CD4-positive, alpha-beta T cell treated with Interleukin-2 at 100 ng/mL for 4 hours (primary cell): ENCODE data around the gene NR2C1.
"Not testable (repeated sequence)": the region's sequence is repeated elsewhere in the genome, so short reads cannot be mapped to it uniquely, and the experiment has no call there.

Experiments used
- DNase-seq: peaks from one replicate; pipeline ENCODE4 v3.0.0-alpha.2; 2020; ENCODE audit warnings: low spot score

The NR2C1 gene

DNA sequence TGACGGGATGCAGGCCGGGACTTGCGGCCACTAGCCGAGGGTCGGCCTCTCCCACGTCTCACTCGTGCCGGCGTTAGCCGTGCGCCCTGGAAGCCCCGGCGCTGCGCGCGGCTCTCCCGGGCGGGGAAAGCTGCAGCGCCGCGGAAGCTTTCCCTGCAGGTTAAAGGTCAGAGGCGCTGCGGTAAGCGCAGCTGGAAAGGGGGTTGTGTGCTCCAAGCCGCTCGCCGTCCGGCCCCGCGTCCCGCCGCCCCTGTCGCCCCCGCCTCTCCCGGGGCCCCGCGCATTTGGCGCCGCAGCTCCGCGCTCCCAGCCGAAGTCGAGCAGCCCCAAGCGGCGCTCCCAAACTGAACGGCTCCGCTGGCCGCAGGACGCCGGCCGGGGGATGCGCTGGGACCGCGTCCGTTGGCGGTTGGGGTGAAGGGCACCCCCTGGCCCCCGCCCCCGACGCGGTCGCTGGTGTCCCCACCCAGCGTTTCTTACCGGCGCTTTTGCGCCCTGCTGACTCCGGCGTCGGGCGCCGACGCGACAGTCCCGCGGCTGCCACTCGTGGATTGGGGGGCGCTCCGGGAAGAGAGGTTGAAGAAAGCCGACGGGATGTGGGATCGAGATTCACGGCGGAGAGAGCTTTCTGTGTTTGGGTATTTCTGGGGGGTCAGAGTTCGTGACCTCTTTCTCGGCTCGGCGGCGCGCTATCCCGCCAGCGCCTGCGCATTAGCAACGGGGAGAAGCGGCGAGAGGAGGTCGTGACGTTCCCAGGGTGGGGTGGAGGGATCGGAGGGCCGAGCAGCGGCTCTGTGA is at the start of gene NR2C1:
TSS of gene NR2C1 (minus strand) at position 719 of the 798 bp plus-strand sequence. CDS start 6,234 bp downstream, outside the sequence.
- DNase-seq = peak; percentile 95

- no peak for DNase-seq
These were observed 45.4 kb upstream of the NR2C1 start for GRCh38 chr12:95118788-95119179.

- no peak for DNase-seq
These were observed 44.8 kb upstream of the NR2C1 start for GRCh38 chr12:95118138-95118787.

GRCh38 chr12:95117178-95117599 is 43.8 kb upstream of the NR2C1 start:
- DNase-seq = peak; percentile 76

DNA sequence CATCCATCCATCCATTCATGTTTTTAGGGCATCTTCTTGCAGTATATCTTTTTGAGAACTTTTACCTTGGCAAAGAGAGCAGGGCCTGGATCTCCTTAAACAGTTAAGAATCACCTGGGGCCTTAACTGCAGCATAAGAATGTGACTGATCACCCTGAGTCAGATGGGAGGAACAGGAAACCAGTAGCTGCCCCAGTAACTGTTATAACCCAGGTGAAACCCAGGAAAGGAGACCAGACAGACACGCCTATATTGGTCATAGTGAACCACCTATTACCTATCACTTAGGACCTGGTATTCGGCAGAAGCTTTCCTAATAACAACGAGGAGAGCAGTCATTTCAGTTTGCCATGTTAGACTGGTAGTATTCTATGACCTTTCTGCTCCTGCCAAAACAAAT is 43.4 kb upstream of the NR2C1 start:
- peak; percentile 5 for DNase-seq

DNA sequence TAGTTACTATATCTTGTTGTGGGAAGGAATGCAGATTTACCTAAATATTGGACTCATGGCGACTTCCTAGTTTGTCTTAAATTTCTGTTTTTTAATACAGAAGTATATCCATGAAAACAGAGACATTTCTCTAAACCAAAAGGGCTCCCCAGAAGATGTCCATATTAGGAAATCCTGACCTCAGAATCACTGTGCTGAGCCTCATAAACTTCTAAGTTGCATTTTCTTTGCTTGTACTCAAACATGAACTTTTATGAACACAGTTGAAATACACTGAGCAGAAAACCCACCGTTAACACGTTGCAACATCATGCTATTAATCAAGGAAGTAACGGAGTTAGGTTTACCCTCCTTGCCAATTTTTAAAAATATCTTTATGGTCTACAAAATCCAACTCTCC is 42.9 kb upstream of the NR2C1 start:
- DNase-seq = no peak

DNA sequence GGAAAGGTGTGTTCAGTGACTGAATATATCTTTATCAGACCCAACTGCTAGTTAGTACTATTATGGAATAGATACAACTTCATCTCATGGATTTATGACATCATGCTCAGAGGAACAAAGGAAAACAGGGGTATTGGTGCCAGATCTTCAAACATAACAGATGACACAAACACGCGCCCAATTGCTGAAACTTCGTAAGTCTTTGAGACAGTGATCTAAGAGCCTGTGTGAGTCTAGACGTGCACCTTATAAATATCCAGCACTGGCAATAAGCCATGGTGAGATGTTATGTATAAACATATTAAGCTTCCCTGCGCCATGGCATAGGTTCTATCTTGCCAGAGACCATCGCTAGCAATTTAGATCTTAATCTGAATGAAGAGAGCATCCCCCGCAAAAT is 42.2 kb upstream of the NR2C1 start:
- DNase-seq = no peak

DNA sequence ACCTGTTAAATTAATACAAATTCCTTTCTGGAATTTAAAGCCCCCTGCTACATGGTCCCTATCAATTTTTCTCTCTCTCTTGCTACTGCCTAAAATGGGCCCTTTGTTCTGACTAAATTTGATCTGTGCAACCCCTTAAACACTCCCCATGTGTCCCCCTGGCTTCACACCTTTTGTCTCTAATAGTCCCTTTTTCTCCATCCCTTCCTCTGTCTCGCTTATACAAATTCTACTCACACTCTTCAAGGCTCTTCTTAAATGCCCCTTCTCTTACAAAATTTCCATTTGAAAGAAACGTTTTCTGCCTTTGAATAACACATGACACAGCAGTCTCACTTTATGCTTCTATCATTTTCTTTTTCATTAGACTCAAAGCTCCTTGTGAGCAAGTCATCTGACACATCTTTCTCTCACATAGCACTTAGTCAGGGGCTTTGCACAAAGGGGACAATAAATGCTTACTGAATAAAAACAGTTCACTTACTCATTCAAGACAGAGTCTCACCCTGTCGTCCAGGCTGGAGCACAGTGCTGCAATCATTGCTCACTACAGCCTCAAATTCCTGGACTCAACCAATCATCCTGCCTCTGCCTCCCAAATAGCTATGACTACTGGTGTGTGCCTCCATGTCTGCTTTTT is 41.5 kb upstream of the NR2C1 start:
- no peak for DNase-seq

DNA sequence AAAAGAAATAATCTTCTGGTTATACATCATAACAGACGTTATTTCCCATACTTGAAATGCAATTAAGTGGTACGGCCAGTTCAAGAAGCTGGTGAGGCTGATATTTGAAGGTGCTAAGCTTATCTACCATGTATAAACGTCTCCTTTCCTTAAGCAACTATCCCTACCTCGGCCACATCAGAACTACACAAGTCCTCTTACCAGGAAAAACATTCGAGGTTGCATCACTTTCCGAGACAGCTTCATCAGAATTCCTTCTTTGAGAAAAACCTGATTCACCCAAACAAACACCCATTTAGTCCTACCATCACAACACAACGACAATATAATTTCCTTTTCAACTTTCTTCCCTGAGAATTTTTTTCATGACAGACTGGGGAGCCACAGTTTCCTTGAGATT is 33.9 kb upstream of the NR2C1 start:
- no peak for DNase-seq

DNA sequence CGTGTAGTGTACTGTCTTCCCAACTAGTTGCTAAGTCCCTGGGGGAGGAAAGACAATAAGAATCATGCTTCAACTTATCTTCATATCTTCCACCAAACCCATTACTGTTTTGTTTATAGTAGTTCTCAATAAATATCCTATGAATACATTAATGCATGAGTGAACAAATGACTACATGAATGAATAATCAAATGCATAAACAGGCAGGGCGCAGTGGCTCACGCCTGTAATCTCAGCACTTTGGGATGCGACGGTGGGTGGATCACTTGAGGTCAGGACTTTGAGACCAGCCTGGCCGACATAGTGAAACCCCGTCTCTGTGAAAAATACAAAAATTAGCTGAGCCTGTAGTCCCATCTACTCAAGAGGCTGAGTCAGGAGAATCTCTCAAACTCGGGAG is 32.1 kb upstream of the NR2C1 start:
- no peak for DNase-seq

DNA sequence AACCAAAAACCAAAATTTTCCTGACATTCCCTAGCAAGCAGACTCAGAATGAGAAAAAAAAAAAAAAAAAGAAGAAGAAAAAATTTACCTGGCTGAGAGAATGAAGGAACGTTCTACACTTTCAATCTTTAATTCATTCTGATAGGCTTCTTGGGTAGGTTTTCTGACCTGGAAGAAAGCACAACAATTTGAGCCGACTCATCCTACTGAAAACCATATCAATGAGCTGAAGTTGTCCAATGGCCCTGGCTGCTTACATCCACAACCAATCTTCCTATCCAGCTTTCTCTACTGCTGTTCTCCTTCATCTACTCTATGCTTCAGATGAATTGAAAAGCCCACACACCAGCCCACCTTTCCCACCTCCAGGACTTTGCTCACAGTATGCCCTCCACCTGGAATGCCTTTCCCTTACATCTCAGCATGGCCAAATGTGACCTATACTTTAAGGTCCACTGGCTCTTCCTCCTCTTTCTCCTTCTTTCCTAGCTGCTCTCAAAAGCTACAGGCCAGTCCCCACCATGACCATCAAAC is 31.6 kb upstream of the NR2C1 start:
- no peak for DNase-seq

GRCh38 chr12:95102916-95103671 is 29.7 kb upstream of the NR2C1 start:
- peak; percentile 46 for DNase-seq

DNA sequence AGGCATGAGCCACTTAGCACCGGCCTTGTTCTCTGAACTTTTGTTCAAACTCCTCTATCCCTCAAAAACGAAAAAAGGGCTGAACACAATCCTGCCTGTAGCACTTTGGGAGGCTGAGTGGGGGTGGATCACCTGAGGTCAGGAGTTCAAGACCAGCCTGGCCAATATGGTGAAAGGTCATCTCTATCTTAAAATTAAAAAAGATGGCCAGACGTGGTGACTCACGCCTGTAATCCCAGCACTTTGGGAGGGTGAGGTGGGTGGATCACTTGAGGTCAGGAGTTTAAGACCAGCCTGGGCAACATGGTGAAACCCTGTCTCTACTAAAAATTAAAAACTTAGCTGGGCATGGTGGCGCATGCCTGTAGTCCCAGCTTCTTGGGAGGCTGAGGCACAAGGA is 28.5 kb upstream of the NR2C1 start:
- DNase-seq = not testable (repeated sequence)

- no peak for DNase-seq
These were observed 27.1 kb upstream of the NR2C1 start for GRCh38 chr12:95100264-95101190.

DNA sequence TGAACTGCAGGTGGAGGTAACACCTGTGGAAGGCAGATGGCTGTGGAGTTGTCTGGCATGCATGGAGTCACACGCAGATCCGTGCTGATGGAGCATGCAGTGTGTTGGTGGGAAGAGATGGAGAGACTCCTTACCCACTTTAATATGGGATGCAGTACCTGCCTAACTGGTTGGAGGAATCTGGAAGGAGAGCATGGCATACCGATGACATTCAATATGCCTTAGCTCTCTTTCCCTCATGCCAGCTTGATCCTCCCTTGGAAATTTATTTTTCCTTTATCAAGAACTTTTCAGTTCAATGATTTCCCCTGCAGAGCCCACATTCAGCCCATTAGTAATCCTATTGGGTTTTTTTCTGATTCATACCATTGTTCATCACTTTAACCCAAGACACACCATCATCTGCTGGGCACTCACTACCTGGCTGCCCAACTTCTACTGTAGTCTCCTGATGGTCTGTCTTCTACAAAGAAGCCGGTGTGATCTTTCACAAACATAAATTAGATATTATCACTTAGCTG is 25.9 kb upstream of the NR2C1 start:
- DNase-seq = no peak

DNA sequence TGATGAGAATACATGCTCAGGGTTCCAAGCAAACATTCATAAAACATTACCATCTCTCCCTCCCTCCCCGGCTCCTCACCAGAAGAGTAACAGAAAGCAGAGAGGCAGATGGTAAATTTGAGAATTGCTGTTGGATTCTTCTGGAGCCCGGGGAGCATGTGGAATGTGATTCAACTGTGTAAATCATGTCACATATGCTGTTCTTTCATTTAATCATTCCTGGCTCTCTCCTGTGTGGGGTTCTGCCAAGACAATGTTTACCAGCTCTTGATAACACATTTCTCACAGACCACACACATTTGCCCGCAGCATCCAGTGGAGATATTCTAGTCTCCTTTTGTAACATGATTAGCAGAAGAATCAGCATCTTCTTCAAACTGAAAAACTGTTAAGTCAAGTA is 23.4 kb upstream of the NR2C1 start:
- no peak for DNase-seq

GRCh38 chr12:95096378-95096777 is 23.0 kb upstream of the NR2C1 start:
- no peak for DNase-seq

DNA sequence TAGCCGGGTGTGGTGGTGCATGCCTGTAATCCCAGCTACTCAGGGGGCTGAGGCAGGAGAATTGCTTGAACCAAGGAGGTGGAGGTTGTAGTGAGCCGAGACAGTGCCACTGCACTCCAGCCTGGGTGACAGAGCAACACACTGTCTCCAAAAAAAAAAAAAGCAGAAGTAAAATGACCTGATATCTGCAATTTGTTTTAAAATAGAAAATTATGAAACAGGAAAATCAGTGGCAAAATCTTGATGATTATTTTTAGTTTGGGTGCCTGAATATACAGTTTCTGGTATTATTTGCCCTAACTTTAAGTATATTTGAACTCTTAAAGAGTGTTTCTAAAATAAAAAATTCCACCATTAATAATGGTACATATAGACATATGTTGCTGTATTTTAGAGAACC is 22.4 kb upstream of the NR2C1 start:
- DNase-seq = not testable (repeated sequence)

- no peak for DNase-seq
These were observed 16.0 kb upstream of the NR2C1 start for GRCh38 chr12:95089462-95089861.

DNA sequence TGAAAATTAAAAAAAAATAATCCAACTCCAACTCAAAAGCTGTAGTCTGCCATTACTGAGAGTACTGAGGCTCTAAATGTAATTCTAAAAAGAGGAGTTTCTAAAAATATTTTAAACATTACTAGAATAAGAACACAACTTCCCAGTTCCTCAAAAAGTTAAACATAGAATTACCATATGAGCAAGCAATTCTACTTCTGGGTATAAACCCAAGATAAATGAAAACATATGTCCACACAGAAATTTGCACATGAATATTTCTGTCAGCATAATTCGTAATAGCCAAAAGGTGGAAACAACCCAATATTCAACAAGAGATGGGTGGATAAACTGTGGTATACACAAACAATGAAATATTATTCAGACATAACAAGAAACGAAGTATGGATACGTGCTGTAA is 15.0 kb upstream of the NR2C1 start:
- no peak for DNase-seq

DNA sequence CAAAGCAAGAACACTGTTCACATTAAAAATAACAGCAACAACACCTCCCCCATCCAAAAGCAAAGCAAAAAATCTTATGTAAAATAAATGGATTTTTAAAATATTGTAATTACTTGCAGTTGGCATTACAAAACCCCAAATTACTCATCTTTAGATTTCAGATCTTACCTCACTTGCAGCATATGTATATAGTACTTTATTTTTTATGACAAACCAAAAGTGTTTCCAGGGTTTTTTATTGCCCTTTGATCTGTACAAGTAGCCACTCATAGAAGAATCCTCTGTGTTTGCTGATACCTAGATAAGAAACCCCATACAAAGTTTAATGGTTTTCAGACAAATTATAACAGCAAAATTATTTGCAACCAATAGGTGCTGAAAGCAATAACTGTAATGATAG is 12.2 kb upstream of the NR2C1 start:
- DNase-seq = no peak
